BJ (cell line): Measurements from ENCODE around the gene TELO2. TPM values are rescaled to one million over a fixed set of nuclear protein-coding genes. Genes with fewer than 3 reads are reported as not detected.

Experiments
- CTCF ChIA-PET: fragments of 350-600 bp; formaldehyde crosslinking; extraction: SDS; loops from one replicate; lab custom pipeline; 2021; ENCODE audit warnings: antibody characterized with exemption, inconsistent platforms; lab: Yijun Ruan, JAX
- POLR2A ChIA-PET: fragments of 300-600 bp; sonication (Branson Sonifier 250); formaldehyde crosslinking; extraction: SDS; loops from one replicate; lab custom pipeline; 2021; ENCODE audit warnings: antibody characterized with exemption; lab: Charles Lee
- DNase-seq: peaks from one replicate; pipeline ENCODE4 v3.0.0-alpha.2; 2011; ENCODE audit warnings: low read depth
- H3K27me3 ChIP-seq: 2 replicates; pipeline ENCODE4 v1.6.0; 2011; ENCODE audit warnings: low read length; ENCODE audit not compliant: control insufficient read depth, insufficient read depth
- H3K36me3 ChIP-seq: 2 replicates; pipeline ENCODE4 v1.5.1; 2011; ENCODE audit warnings: low read length; ENCODE audit not compliant: control insufficient read depth, insufficient read depth
- H3K4me3 ChIP-seq: 2 replicates; pipeline ENCODE4 v1.5.1; 2011; ENCODE audit warnings: low read depth, mild to moderate bottlenecking, control low read depth, low read length
- CTCF ChIP-seq: IDR thresholded peaks from 2 replicates; pipeline ENCODE4 v1.5.1; 2011; ENCODE audit warnings: low read depth, mild to moderate bottlenecking, control low read depth, inconsistent platforms, low read length, moderate library complexity; ENCODE audit not compliant: insufficient read depth
- polyA plus RNA-seq: library from polyadenylated mRNA; depleted of rRNA; stranded (reverse); fragments of >200 nt; gene quantifications from 2 replicates; pipeline ENCODE4 v1.2.3, GENCODE V29; 2011

The TELO2 gene
- polyA plus RNA-seq, 1 experiment: 15.9 TPM

- peak; percentile 50 for DNase-seq
- peak within 1 kb of the TSS; percentile 81 for H3K4me3 ChIP-seq
- no peaks in the 10 kb centered on the region for H3K27me3 ChIP-seq
- no peak for TF ChIP-seq CTCF
- POLR2A ChIA-PET: interaction anchor here (0.5 kb wide), 1 partner anchor 165 kb away, joined by 29 read pairs; no protein-coding TSS in a partner anchor
- peaks cover 23% of the 10 kb centered on the region for H3K36me3 ChIP-seq
- CTCF ChIA-PET: interaction anchor here (1.8 kb wide), 1 partner anchor 172 kb away, joined by 7 read pairs; the partner anchor contains the start of gene MAPK8IP3
These were observed 40.3 kb downstream of the TELO2 start, which contains the start of gene TMEM204 for GRCh38 chr16:1533443-1533951. TSS of gene TMEM204 (plus strand) at chr16:1533666. CDS start at chr16:1534276, 610 bp downstream.

GRCh38 chr16:1534021-1535020 lies 41.2 kb downstream of the TELO2 start:
- Histone ChIP-seq H3K27me3 (no peaks in the 10 kb centered on the region), H3K36me3 (peaks cover 31% of the 10 kb centered on the region), H3K4me3 (peak overlapping the region; percentile 81)
- CTCF ChIA-PET: no interaction called here
- no peak for DNase-seq
- POLR2A ChIA-PET: interaction anchor here (0.5 kb wide), 1 partner anchor 165 kb away, joined by 29 read pairs; no protein-coding TSS in a partner anchor
- TF ChIP-seq CTCF: peak; percentile 27; the same call in 1 of the 2 replicates

GRCh38 chr16:1535391-1536291 lies 42.5 kb downstream of the TELO2 start:
- CTCF ChIA-PET: interaction anchor here (1.0 to 1.1 kb wide), 2 partner anchors 42 kb away, joined by 4 read pairs; no protein-coding TSS in a partner anchor

GRCh38 chr16:1536601-1537000 lies 43.4 kb downstream of the TELO2 start:
- Histone ChIP-seq H3K36me3 (peaks cover 48% of the 10 kb centered on the region), H3K27me3 (no peaks in the 10 kb centered on the region), H3K4me3 (peak overlapping the region; percentile 20; the same call in 1 of the 2 replicates)
- ChIA-PET POLR2A (no interaction called here), CTCF (interaction anchor here (1.1 kb wide), 1 partner anchor 41 kb away, joined by 4 read pairs; no protein-coding TSS in a partner anchor)
- DNase-seq: no peak
- TF ChIP-seq CTCF: no peak

More at GRCh38 chr16:1535391-1536291, 42.5 kb downstream of the TELO2 start:
- no peak for TF ChIP-seq CTCF
- peak overlapping the region; percentile 81 for H3K4me3 ChIP-seq
- peaks cover 40% of the 10 kb centered on the region for H3K36me3 ChIP-seq
- no peaks in the 10 kb centered on the region for H3K27me3 ChIP-seq
- DNase-seq: no peak
- POLR2A ChIA-PET: no interaction called here
